Cerebellar cortex (tissue), 1 donor: ENCODE results near the gene NKD1.

Experiments
- DNase-seq: peaks from one replicate; pipeline ENCODE4 v3.0.0-alpha.2; 2015; ENCODE audit warnings: low spot score

Gene NKD1

GRCh38 chr16:50675686-50676610 is 127.8 kb downstream of the NKD1 start:
- DNase-seq = no peak

DNA sequence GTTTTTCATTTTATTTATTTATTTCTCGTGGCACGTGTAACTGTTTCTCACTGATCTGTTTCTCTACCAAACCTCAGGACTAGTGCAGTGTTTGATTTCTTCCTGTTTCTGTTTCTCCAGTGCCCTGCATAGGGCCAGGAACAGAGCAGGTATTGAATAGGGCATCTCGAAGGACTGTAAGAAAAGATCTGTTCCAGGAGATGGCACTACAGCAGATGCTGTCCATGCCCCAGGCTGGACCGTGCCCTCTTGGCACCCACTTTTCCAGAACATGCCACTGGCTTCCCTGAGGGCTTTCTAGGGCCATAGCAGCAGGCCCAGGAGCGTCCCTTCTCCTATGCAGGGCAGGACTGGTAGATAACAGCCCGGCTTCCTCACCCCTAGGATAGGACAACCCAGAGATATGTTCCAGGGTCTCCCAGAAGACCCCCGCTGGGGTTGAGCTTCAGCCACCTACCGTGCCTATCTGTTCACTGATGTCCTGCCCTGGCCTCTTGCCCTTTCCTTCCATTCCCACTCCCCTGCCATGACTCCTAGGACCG is 128.6 kb downstream of the NKD1 start:
- DNase-seq = no peak

GRCh38 chr16:50677351-50677750 is 129.2 kb downstream of the NKD1 start:
- no peak for DNase-seq

DNA sequence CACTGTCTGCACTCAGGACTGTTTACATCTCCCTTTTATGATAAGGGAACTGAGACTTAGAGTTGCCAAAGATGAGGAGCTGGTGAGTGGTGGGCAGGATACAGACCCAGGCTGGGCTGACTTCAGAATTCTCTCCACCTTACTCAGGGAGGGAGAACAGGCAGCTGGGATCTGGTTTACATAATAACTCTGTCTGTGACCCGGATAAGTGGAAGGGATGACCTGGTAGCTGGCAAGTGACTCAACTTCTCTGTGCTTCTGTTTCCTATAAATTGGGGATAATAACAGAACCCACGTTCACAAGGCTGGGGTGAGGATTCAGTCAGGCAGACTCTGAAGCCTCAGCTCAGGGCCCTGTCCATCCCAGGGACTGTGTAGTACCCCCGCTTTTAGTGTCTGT is 130.3 kb downstream of the NKD1 start:
- no peak for DNase-seq

- no peak for DNase-seq
Observed at GRCh38 chr16:50679266-50679665, 131.1 kb downstream of the NKD1 start.

DNA sequence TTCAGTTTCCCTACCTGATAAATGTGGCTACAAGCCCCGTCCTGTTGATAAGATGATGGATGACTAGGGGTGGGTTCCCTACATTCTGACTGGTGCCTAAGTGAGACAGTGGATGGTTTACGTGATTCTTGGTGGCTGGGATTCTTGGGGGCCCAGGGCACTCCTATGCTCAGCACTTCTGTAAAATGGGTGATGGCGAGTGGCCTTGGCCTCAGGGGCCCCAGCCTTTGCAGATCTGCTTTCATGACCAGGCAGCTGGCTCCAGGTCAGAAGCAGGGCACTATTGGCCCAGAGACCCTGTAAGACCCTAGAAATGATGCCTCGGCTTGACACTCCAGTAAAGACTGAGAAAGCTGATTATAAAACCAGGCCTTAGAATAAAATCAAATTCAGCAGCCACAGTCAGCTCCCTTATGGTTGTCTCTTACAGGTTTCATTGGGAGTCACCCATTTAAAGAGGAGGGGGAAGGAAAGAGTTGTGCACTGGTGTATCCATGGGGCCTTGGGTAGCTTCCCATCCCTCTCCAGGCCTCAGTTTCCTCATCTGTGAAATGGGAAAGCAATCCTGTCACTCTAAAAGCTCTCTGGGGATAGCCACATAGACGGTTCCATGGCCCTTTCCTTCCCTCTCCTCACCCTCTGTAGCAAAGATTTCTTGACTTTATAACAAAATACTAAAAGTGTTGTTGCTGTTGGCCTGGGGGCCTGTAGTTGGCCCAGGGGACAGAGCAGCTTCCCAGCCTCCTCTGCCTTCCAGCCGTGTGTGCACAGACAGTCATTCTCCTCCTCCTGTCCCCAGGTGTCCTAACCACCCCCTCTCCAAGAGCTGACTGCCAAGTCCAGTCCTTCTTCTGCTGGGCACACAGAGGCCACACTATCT is 131.7 kb downstream of the NKD1 start:
- DNase-seq = no peak

DNA sequence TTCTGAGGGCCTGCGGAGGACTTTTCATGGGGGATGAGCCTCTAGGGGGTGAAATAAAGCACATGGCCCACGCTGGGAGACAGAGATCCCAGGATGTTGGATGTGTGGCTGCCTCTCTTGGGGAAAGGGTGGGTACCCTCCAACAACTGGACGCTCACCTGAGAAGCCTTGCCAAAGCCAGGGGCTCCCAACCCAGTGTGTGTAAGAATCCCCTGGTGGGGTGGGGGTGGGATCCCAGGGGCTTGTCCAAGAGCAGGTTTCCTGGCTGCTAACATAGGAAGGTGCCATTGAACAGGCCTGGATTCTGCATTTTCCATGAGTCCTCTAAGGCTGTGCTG is 132.3 kb downstream of the NKD1 start:
- DNase-seq = no peak

DNA sequence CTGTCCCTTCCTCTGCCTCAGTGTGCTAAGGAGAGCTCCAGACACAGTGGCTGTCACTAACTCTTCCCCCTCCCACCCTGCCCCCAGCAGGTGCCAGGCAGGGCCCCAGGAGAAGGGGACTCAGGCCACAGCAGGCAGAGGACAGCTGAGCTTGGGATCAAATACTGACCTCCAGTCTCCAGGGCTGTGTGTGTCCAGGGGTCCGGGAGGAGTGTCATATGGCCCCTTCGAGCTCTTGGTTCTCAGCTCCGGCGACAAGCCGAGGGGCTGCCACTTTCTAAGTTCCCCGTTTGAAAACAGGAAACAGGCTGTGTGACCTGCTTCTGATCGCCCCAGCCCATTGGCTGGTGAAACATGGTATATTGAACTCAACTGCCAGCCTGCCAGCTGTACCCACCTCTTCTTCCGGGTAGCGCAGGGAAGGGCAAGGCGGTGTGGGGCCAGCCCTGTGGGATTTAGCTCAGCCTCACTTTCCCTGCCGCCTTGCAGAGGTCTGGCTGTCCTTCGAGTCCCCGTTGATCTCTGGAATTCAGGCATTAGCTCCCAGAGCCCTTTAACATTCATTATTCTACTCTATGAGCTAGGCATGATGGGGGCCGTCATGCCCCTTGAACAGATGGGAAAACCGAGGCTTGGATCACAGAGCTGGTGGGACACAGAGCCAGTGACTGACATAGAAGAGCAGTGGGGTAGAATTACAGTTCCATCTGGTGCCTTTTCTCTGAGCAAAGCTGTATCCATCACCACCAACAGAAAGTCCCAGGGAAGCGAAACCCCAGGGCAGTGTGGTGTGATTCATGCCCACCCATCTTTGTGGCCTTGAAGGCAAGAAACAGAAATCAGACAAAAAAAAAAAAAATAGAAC is 133.1 kb downstream of the NKD1 start, which contains the start of gene SNX20:
Gene SNX20 (minus strand): TSS at position 292 of the 865 bp plus-strand sequence. CDS start 3,786 bp downstream, outside the sequence.
- no peak for DNase-seq

DNA sequence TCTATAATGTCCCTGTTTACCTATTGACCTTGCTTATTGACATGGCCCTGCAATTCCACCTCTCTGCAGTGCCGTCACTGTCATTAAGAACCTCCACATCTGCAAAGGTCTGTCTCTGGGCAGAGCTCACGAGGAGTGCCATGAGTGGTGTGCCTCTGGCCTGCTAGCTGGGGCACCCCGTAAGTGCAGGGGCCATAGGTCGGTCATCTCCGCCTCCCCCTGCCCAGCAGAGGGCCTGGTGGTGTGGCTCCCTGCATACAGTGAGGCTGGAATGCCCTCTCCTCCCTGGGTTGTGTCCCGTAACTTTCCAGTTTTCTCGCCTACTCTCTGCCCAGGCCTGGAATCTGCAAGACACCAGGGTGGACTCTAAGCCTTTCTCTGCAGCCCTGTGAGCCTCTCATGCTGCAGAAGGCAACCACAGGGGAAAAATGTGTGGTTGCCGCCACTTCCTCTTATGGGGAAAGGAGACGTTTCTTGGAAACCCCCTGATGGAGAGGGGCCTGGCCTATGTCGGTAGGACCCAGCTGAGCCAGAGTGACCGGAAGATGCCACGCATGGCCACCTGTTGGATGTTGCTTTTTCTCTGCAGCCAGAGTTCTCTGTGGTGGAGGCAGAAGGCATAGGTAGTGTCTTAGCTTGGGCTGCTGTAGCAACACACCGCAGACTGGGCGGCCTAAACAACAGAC is 135.6 kb downstream of the NKD1 start:
- no peak for DNase-seq

GRCh38 chr16:50684823-50685461 is 136.7 kb downstream of the NKD1 start:
- no peak for DNase-seq

GRCh38 chr16:50685462-50686063 is 137.4 kb downstream of the NKD1 start:
- DNase-seq = no peak

GRCh38 chr16:50688083-50688482 is 139.9 kb downstream of the NKD1 start:
- no peak for DNase-seq

DNA sequence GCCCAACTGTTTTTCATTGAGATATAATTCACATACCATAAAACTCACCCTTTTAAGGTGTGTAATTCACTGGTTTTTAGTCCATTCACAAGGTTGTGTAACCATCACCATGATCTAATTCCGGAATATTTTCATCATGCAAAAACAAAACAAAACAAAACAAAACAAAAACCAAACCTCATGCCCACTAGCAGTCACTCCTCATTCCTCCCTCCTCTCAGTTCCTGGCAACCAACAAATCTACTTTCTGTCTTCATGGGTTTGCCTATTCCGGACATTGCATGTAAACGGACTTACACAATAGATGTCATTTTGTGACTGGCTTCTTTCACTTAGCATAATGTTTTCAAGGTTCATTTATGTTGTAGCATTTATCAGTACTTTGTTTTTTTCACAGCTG is 140.7 kb downstream of the NKD1 start:
- DNase-seq = no peak

DNA sequence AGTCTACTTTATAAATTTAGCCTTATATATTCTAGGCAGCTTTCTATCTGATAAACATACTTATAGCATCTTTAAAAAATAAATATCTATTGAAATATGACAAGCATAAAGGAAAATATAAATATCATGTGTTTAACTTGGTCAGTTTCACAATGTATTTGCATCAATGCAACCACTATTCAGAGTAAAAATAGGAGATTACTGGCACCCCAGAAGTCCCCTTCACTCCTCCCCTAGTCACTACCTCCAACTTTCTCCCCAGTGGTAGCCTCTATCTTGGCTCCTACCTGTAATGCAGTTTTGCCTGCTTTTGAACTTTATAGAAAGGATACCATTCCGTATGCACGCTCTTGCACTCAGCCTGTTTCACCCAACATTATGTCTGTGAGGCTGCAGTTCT is 142.0 kb downstream of the NKD1 start:
- no peak for DNase-seq

DNA sequence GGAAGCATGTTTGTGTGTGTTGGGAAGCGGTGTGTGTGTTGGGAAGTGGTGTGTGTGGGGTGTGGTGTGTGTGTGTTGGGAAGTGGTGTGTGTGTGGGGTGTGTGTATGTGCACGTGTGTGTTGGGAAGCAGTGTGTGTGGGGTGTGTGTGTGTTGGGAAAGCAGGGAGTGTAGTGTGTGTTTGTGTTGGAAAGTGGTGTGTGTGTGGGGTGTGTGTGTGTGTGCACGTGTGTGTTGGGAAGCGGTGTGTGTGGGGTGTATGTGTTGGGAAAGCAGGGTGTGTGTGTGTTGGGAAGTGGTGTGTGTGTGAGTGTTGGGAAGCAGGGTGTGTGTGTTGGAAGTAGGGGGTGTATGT is 144.4 kb downstream of the NKD1 start:
- no peak for DNase-seq

DNA sequence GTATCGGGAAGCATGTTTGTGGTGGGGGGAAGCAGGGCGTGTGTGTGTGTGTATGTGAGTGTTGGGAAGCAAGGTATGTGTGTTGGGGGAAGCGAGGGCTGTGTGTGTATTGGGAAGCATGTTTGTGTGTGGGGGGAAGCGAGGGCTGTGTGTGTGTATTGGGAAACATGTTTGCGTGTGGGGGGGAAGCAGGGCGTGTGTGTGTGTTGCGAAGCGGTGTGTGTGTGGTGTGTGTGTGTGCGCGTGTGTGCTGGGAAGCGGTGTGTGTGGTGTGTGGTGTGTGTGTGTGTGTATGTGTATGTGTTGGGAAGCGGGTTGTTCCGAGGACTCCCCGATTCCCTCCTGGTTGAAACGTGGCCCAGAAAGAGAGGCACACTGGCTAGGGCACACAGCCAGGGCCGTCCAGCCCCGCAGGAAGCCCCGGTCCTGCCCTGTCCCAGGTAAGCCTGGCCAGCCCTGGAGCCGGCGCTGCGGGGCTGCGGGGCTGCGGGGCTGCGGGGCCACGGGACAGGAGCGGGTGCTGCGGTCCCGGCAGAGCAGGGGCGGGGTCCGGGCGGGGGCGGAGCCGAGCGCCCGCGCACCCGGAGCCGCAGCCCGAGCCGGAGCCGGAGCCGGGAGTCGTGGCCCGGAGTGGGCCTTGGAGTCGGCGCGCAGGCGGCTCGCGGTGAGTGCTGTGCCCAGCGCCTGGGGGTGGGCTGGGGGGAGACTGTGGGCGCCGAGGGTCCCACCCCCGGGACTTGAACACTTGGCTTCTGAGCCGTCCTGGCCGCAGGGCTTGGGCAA is 145.0 kb downstream of the NKD1 start, which contains the start of gene NOD2:
Gene NOD2 (plus strand): TSS at position 608 of the 783 bp plus-strand sequence. CDS start 5,890 bp downstream, outside the sequence.
- no peak for DNase-seq

GRCh38 chr16:50694206-50694605 is 146.0 kb downstream of the NKD1 start:
- DNase-seq = no peak

- DNase-seq = no peak
Observed at GRCh38 chr16:50695017-50696000, 147.1 kb downstream of the NKD1 start.
